Glomerular visceral epithelial cell (primary cell): ENCODE data around the gene SLC26A9.
A peak's percentile ranks its signal among the peaks of the same experiment; 100 is the strongest.

Source experiments
- DNase-seq: peaks from one replicate; pipeline ENCODE4 v3.0.0-alpha.2; 2016; ENCODE audit errors: extremely low spot score

SLC26A9 gene, protein sequence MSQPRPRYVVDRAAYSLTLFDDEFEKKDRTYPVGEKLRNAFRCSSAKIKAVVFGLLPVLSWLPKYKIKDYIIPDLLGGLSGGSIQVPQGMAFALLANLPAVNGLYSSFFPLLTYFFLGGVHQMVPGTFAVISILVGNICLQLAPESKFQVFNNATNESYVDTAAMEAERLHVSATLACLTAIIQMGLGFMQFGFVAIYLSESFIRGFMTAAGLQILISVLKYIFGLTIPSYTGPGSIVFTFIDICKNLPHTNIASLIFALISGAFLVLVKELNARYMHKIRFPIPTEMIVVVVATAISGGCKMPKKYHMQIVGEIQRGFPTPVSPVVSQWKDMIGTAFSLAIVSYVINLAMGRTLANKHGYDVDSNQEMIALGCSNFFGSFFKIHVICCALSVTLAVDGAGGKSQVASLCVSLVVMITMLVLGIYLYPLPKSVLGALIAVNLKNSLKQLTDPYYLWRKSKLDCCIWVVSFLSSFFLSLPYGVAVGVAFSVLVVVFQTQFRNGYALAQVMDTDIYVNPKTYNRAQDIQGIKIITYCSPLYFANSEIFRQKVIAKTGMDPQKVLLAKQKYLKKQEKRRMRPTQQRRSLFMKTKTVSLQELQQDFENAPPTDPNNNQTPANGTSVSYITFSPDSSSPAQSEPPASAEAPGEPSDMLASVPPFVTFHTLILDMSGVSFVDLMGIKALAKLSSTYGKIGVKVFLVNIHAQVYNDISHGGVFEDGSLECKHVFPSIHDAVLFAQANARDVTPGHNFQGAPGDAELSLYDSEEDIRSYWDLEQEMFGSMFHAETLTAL

GRCh38 chr1:205943245-205943644, at the start of gene SLC26A9:
Gene SLC26A9, minus strand, starts transcription at chr1:205943456. Its CDS starts 7,636 bp downstream, at chr1:205935820.
- DNase-seq: no peak

- DNase-seq: no peak
Measured at GRCh38 chr1:205992218-205992882, 49.1 kb upstream of the SLC26A9 start.

DNA sequence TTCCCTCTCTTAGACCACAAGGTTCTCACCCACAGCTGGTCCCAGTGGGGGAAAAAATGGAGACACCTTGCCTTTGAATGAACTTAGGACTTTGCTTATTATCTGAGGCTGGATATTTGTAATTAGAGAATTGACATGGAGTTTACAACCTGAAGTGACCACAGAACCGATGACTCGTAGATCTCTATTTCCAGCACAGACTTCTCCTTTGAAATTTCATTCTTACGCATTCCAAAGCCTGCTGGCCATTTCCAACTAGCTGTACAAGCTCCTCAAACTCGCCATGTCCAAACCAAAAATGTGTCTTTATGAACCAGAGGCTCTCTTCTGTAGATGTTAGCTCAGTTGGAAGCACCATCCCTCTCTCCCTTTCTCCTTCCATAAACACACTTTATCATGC, 48.0 kb upstream of the SLC26A9 start:
- peak; percentile 42 for DNase-seq

- DNase-seq: no peak
Measured at GRCh38 chr1:205990226-205990625, 47.0 kb upstream of the SLC26A9 start.

GRCh38 chr1:205989786-205990185, 46.5 kb upstream of the SLC26A9 start:
- DNase-seq: no peak

GRCh38 chr1:205988585-205988995, 45.3 kb upstream of the SLC26A9 start:
- no peak for DNase-seq

DNA sequence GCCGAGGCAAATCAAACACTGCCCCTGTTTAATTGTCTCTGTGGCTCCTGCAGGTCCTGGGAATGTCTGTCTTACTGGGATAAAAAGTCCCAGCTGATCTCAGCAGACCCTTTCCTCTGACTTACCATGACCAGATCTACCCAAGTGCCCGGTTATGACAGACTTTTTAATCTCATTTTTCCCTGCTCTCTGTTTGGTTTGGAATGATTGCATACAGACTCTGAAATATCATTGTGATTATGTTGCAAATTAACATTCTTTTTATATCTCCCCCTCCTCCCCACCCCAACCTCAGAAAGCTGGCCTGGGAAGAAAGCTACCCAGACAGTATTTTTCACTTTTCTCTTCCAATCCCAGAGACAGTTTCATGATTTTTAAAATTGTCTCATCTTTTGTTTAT, 43.6 kb upstream of the SLC26A9 start:
- DNase-seq: no peak

DNA sequence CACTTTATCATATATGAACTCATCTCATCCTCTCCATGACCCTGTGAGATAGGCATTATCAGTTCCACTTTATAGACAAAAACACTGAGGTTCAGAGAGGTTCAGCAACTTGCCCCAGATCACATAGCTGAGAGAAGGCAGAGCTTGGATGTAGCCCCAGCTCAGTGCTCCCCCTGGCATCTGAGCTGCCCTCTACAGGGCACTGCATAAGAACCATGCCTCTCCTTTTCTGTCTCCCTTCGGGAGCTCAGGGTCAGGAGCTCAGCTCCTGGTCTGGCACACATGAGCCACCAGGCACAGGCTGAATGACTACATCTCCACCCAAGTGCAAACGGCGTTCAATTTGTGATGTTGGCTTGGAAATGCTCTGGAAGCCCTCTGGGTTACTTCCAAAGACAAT, 43.0 kb upstream of the SLC26A9 start:
- DNase-seq: no peak

GRCh38 chr1:205985330-205986005, 42.2 kb upstream of the SLC26A9 start:
- peak; percentile 88 for DNase-seq

DNA sequence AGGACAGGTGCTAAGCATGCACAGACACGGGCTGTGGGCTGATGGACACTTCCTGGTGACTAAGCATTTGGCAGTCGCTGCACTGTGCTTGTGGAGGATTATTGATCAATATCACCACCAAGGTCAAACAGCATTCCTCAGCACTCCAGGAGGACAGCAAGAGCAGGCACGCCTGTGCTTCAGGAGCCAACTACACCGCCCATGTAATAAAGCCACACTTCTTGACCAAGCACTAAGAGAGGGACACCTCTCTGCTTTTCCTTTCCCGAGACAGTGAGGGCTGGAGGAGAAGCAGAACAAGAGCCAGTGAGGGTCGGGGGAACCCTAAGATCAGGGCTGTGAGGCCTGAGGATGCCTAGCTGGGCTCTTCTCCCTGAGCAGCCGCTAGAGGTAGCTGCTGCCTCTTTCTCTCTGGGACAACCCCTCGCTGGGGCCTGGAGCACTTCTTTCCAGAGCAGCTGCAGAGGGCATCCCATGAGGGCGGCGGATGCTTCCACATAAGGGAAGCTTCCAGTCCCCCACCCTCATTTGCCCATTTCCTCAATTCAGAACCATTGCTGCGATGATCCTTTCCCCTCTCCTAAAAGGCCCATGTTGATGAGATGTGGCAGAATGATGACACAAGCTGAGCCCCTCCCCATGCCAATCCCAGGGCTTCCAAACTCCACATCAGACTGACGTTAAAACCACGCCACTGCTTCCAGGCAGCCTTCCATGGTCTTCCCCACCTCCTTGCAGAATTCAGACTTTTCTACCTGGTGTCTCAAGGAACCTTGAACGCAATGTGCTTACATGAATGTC, 40.9 kb upstream of the SLC26A9 start:
- DNase-seq: peak; percentile 67

DNA sequence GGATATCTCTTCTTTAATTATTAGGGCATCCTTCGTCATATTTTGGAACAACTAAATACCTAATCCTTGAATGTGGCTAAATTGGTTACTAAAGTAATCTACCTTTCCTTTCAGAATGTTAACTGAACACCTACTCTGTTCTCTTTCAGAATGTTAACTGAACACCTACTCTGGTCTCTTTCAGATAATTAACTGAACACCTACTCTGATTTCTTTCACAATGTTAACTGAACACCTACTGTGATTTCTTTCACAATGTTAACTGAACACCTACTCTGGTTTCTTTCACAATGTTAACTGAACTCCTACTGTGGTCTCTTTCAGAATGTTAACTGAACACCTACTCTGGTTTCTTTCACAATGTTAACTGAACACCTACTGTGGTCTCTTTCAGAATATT, 38.0 kb upstream of the SLC26A9 start:
- DNase-seq: no peak

- DNase-seq: no peak
Measured at GRCh38 chr1:205980237-205980870, 37.1 kb upstream of the SLC26A9 start.

GRCh38 chr1:205979301-205979700, 36.0 kb upstream of the SLC26A9 start:
- no peak for DNase-seq

- DNase-seq: no peak
Measured at GRCh38 chr1:205978676-205979075, 35.4 kb upstream of the SLC26A9 start.

- peak; percentile 84 for DNase-seq
Measured at GRCh38 chr1:205977402-205978014, 34.3 kb upstream of the SLC26A9 start.

- peak; percentile 73 for DNase-seq
Measured at GRCh38 chr1:205976708-205977401, 33.6 kb upstream of the SLC26A9 start.

GRCh38 chr1:205976036-205976435, 32.8 kb upstream of the SLC26A9 start:
- no peak for DNase-seq

DNA sequence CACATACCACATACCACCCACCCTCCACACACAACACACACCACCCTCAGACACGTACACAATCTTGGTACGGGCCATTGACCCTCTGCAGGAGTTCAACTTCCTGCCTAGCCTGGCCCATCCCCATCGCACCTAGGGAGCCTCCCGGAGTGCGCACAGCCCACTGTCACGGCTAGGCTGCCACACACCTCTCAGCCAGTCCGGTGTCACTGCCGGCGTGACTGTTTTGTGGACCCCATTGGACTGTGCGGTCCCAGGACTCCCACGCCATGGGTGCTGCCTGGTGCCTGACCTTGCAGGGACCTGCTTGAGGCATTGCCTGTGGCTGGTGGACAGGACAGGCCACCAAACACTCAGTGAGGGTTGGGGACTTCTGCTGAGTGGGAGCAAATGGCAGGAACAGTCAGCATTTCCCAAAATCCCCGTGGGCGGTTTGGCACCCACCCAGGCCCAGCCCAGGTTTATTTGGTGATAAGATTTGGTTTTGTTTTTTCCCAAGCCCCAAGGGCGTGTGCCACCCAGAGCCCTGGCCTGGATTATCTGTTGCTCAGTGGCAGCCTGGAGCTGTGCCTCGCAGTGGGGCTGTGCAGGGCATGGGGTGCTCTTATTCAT, 32.2 kb upstream of the SLC26A9 start:
- DNase-seq: no peak

GRCh38 chr1:205974712-205975111, 31.5 kb upstream of the SLC26A9 start:
- DNase-seq: no peak
